PFSK-1 (cell line): ENCODE results near the gene MLN.
A peak's percentile ranks its signal among the peaks of the same experiment; 100 is the strongest.

ENCODE experiments used
- FOXP2 ChIP-seq: optimal IDR thresholded peaks from 2 replicates; pipeline ENCODE3; 2011; ENCODE audit warnings: borderline replicate concordance, control low read depth, inconsistent platforms; ENCODE audit not compliant: insufficient read depth; ENCODE audit errors: extremely low read length, extremely low read depth
- POLR2AphosphoS5 ChIP-seq: IDR thresholded peaks from 2 replicates; pipeline ENCODE4 v1.6.1; 2012; ENCODE audit warnings: low read depth, mild to moderate bottlenecking, control low read depth, low read length, moderate library complexity
- REST ChIP-seq, 2 experiments: IDR thresholded peaks; 2 replicates each; pipeline versions ENCODE4 v1.6.1 to v1.8.0; 2011 to 2012; ENCODE audit warnings: low read depth in 2 of 2, low read length in 2 of 2, control low read depth in 1 of 2, inconsistent platforms in 1 of 2, mild to moderate bottlenecking in 1 of 2, moderate library complexity in 1 of 2; ENCODE audit not compliant: insufficient read depth in 1 of 2
- SIN3A ChIP-seq: IDR thresholded peaks from 2 replicates; pipeline ENCODE4 v1.6.1; 2012; ENCODE audit warnings: mild to moderate bottlenecking, low read length, moderate library complexity, borderline replicate concordance; ENCODE audit not compliant: insufficient read depth
- TAF1 ChIP-seq: IDR thresholded peaks from 2 replicates; pipeline ENCODE4 v1.6.1; 2012; ENCODE audit warnings: low read length, control low read depth, borderline replicate concordance; ENCODE audit not compliant: insufficient read depth

Gene MLN

DNA sequence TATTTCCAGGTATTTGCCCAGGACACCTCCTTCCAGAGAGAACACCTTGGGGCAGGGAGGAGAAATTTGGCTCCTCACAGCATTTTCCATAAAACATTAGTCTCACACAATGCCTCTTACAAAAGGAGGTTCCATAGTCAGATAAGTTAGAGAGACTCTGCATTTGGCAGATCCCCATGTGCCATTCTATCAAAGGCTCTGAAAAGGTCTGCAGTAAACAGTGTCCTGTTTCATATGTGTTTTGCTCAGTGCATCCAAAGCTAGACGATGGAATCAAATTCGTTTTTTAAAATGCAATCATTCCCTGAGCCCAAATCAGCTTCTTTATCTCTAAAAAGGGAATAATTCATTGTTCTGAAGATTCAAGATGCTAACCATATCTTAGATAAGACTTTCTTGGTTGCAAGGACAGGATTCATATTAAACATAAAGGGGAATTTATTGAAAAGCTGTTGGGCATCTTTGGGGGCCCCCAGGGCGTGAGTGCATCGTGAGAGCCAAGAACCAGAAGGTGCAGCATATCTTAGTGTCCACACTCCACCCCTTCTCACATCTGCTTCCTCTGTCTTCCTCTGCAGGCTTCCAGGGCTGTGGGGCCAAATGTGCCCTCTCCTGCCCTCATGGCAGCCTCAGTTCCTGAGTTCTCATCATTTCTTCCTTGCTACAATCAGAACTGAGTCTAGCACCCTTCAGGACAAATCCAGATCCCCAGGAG is 41.4 kb upstream of the MLN start:
- no peak for TF ChIP-seq SIN3A
- TF ChIP-seq POLR2AphosphoS5, result no peak
- TF ChIP-seq FOXP2, result no peak
- no peak for TF ChIP-seq TAF1
- no peak for TF ChIP-seq REST (IDR thresholded peaks at IDR 0.05; ENCODE audit: insufficient read depth in 1 of 2, low read depth in 2 of 2, low read length in 2 of 2)

DNA sequence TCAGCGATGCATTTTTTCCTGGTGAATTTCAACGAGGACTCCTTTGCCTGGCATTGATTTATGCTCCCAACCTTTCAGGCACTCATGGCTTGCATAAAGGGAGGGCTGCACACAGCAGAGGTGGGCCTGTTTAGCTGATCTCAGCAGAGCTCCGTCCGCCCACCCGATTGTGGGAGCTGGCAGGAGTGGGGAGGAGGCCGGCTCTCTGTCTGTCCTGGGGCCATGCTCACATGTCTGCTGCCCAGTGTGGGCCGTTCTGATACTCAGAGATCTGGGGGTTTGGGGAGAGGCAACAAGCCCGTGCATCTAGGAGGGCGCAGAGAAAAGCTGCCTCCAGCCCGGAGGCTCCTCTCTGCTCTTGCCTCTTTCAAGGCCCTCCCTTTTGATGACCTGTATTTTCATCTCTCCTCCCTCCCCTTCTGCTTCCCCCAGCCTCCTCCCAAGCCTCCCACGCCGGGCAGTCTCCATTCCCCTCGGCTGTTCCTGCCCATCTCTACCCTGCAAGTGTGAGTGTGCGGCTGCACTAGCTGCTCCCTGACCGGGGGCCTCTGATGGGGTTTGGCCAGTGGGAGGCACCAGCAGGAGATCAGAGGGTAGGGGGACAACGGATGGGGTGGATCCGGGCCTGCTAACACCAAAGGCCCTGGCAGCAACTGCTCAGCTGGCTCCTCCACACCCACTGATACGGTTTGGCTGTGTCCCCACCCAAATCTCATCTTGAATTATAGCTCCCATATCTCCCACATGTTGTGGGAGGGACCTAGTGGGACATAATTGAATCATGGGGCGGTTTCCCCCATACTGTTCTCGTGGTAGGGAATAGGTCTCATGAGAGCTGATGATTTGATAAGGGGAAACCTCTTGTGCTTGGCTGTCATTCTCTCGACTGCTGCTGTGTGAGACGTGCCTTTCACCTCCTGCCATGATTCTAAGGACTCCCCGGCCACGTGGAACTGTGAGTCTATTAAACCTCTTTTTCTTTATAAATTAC is 39.6 kb upstream of the MLN start:
- TF ChIP-seq REST (IDR thresholded peaks at IDR 0.05; ENCODE audit: insufficient read depth in 1 of 2, low read depth in 2 of 2, low read length in 2 of 2) (no peak), SIN3A (no peak), POLR2AphosphoS5 (no peak), FOXP2 (no peak), TAF1 (no peak)

DNA sequence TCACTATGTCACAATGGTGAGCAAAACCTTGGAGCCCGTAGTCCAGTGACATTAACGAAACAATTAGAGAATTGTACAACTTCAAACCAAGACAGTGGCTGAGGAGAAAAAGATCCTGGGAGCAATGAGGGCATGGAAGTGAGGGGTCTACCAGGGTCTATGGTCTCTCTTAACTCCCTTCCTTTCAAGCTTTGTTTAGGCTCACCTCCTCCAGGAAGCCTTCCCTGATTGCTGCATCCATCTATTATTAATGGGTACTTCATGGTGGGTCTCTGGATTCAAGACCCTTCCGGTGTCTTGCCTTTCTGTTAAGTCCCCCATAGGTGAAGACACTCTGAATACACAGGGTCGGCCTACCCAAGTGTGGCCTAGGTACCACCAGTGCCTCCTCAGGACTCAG is 38.1 kb upstream of the MLN start:
- TF ChIP-seq SIN3A (no peak), REST (IDR thresholded peaks at IDR 0.05; ENCODE audit: insufficient read depth in 1 of 2, low read depth in 2 of 2, low read length in 2 of 2) (no peak), TAF1 (no peak), POLR2AphosphoS5 (no peak), FOXP2 (no peak)

DNA sequence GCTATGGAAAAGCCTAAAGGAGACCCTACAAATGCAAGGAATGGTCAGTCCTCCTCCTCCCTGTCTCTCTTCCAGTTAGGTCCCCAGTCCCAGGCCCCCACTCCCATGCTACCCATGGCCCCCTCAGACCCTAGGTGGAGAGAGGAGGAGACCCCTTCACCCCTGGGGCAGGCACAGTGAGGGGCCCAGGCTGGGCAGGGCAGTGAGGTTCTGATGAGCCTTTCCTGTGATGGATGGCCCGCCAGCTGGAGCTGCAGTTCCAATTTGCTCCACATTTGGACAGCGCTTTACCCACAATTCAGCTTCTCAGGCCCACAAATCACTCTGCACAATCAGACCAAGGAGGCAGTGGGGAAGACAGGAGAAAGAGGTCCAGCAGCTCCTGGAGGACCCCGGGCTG is 37.3 kb upstream of the MLN start:
- TF ChIP-seq POLR2AphosphoS5 (no peak), REST (IDR thresholded peaks at IDR 0.05; ENCODE audit: insufficient read depth in 1 of 2, low read depth in 2 of 2, low read length in 2 of 2) (peak; percentile 50 to 82; a peak in 3 of 4 replicates)
